GM13976 (cell line): ENCODE measurements around the gene SLC9A8.

Source experiments
- DNase-seq: peaks from one replicate; pipeline ENCODE4 v3.0.0; 2012; ENCODE audit warnings: low spot score
- CTCF ChIP-seq: IDR thresholded peaks from 2 replicates; pipeline ENCODE4 v1.5.1; 2012; ENCODE audit warnings: borderline replicate concordance, mild to moderate bottlenecking; ENCODE audit not compliant: insufficient read depth; ENCODE audit errors: extremely low read depth, missing control alignments, control extremely low read depth
- in situ Hi-C: fragments of 300-500 bp; cut with MboI; formaldehyde crosslinking; loops from one replicate; pipeline ENCODE4 v1.12.0; 2022; ENCODE audit warnings: low sequenced_read_pairs, mixed read lengths, inconsistent platforms; ENCODE audit not compliant: unreplicated experiment

Gene SLC9A8

GRCh38 chr20:49888212-49889000, 75.8 kb downstream of the SLC9A8 start:
- peak; percentile 60 for TF ChIP-seq CTCF
- in situ Hi-C loops, result no loop called here
- peak; percentile 90 for DNase-seq

- DNase-seq, result no peak
- TF ChIP-seq CTCF, result no peak
- in situ Hi-C loops, result no loop called here
Measured at GRCh38 chr20:49889001-49889934, 76.6 kb downstream of the SLC9A8 start.

- no peak for DNase-seq
- TF ChIP-seq CTCF, result no peak
- in situ Hi-C loops, result no loop called here
Measured at GRCh38 chr20:49889935-49890333, 77.3 kb downstream of the SLC9A8 start.

- in situ Hi-C loops, result no loop called here
- no peak for DNase-seq
- no peak for TF ChIP-seq CTCF
Measured at GRCh38 chr20:49890471-49891361, 78.1 kb downstream of the SLC9A8 start.

- TF ChIP-seq CTCF, result no peak
- DNase-seq, result no peak
- in situ Hi-C loops, result no loop called here
Measured at GRCh38 chr20:49891476-49892110, 79.0 kb downstream of the SLC9A8 start.
